BLaER1 treated with 17β-estradiol and CSF1 and Interleukin-3, amounts not matched to agents 10 nM and 100 nM (cell line): ENCODE results near the gene ATP1B1.

Experiments used
- H3K27ac ChIP-seq, 11 experiments: shearing (Covaris generic); formaldehyde crosslinking; 2 replicates each; pipeline ENCODE4 v1.8.1; 2022
- H3K27me3 ChIP-seq, 11 experiments: shearing (Covaris generic); formaldehyde crosslinking; 2 replicates each; pipeline ENCODE4 v1.8.1; 2022
- H3K36me3 ChIP-seq, 11 experiments: shearing (Covaris generic); formaldehyde crosslinking; 2 replicates each; pipeline ENCODE4 v1.8.1; 2022
- H3K4me1 ChIP-seq, 10 experiments: shearing (Covaris generic); formaldehyde crosslinking; 2 replicates each; pipeline ENCODE4 v1.8.1; 2022
- H3K4me2 ChIP-seq, 11 experiments: shearing (Covaris generic); formaldehyde crosslinking; 2 replicates each; pipeline ENCODE4 v1.8.1; 2022
- H3K4me3 ChIP-seq, 10 experiments: shearing (Covaris generic); formaldehyde crosslinking; 2 replicates each; pipeline ENCODE4 v1.8.1; 2022
- H3K9ac ChIP-seq, 11 experiments: shearing (Covaris generic); formaldehyde crosslinking; 2 replicates each; pipeline ENCODE4 v1.8.1; 2022
- H3K9me3 ChIP-seq, 11 experiments: shearing (Covaris generic); formaldehyde crosslinking; replicated peaks in 1 of 11; 2 replicates each; pipeline ENCODE4 v1.8.1; 2022
- H4K20me1 ChIP-seq, 11 experiments: shearing (Covaris generic); formaldehyde crosslinking; 2 replicates each; pipeline ENCODE4 v1.8.1; 2022
- Cebpa-rat ChIP-seq, 11 experiments: shearing (Covaris generic); IDR thresholded peaks; 2 replicates each; pipeline ENCODE4 v1.8.1; 2022

The ATP1B1 gene

GRCh38 chr1:169090900-169091311 lies 15.6 kb upstream of the ATP1B1 start:
- Histone ChIP-seq H3K4me3 (no peak overlapping the region), H3K4me1 (peaks cover 0 to 9% (median 6%) of the 10 kb centered on the region in 10 experiments; a peak in 10 of 20 replicates), H3K9ac (no peak overlapping the region), H3K4me2 (no peak overlapping the region), H3K36me3 (no peaks in the 10 kb centered on the region), H3K9me3 (no peaks in the 10 kb centered on the region), H3K27ac (no peak overlapping the region), H4K20me1 (no peaks in the 10 kb centered on the region), H3K27me3 (no peaks in the 10 kb centered on the region)
- no peak for TF ChIP-seq Cebpa-rat (IDR thresholded peaks at IDR 0.05)

- Histone ChIP-seq H3K27me3 (no peaks in the 10 kb centered on the region), H4K20me1 (no peaks in the 10 kb centered on the region), H3K9ac (no peak overlapping the region), H3K4me2 (no peak overlapping the region), H3K27ac (no peak overlapping the region), H3K4me1 (peaks cover 0 to 9% (median 6%) of the 10 kb centered on the region in 10 experiments; a peak in 10 of 20 replicates), H3K9me3 (no peaks in the 10 kb centered on the region), H3K36me3 (no peaks in the 10 kb centered on the region), H3K4me3 (no peak overlapping the region)
- no peak for TF ChIP-seq Cebpa-rat (IDR thresholded peaks at IDR 0.05)
Measured at GRCh38 chr1:169091480-169091941, 15.0 kb upstream of the ATP1B1 start.

- Histone ChIP-seq H3K27me3 (no peaks in the 10 kb centered on the region), H3K4me1 (peaks cover 0 to 9% (median 0%) of the 10 kb centered on the region in 10 experiments; a peak in 8 of 20 replicates), H3K9me3 (no peaks in the 10 kb centered on the region), H3K36me3 (no peaks in the 10 kb centered on the region), H4K20me1 (no peaks in the 10 kb centered on the region), H3K4me3 (no peak overlapping the region), H3K4me2 (no peak overlapping the region), H3K27ac (no peak overlapping the region), H3K9ac (no peak overlapping the region)
- no peak for TF ChIP-seq Cebpa-rat (IDR thresholded peaks at IDR 0.05)
Measured at GRCh38 chr1:169092399-169092798, 14.1 kb upstream of the ATP1B1 start.

GRCh38 chr1:169094897-169095569 lies 11.5 kb upstream of the ATP1B1 start:
- no peaks in the 10 kb centered on the region for H3K27me3 ChIP-seq
- H3K9me3 ChIP-seq, result no peaks in the 10 kb centered on the region
- TF ChIP-seq Cebpa-rat (IDR thresholded peaks at IDR 0.05), result no peak
- H3K9ac ChIP-seq, result no peak overlapping the region
- H3K4me3 ChIP-seq, result no peak overlapping the region
- H4K20me1 ChIP-seq, result no peaks in the 10 kb centered on the region
- H3K36me3 ChIP-seq, result no peaks in the 10 kb centered on the region
- peak overlapping the region in 5 of 11 experiments; percentile 18 to 28 (median 20); a peak in 5 of 22 replicates for H3K4me2 ChIP-seq
- peaks cover 0 to 24% (median 6%) of the 10 kb centered on the region in 10 experiments; a peak in 10 of 20 replicates for H3K4me1 ChIP-seq
- no peak overlapping the region for H3K27ac ChIP-seq

- no peak overlapping the region for H3K4me3 ChIP-seq
- H3K4me1 ChIP-seq, result peaks cover 0 to 24% (median 6%) of the 10 kb centered on the region in 10 experiments; a peak in 10 of 20 replicates
- H3K4me2 ChIP-seq, result peak overlapping the region in 5 of 11 experiments; percentile 1 to 55 (median 30); a peak in 6 of 22 replicates
- no peak for TF ChIP-seq Cebpa-rat (IDR thresholded peaks at IDR 0.05)
- no peaks in the 10 kb centered on the region for H3K36me3 ChIP-seq
- no peaks in the 10 kb centered on the region for H3K9me3 ChIP-seq
- no peaks in the 10 kb centered on the region; a peak in 1 of 22 replicates for H3K27me3 ChIP-seq
- H3K9ac ChIP-seq, result no peak overlapping the region
- H4K20me1 ChIP-seq, result no peaks in the 10 kb centered on the region
- peak overlapping the region in 2 of 11 experiments; percentile 25 to 34; a peak in 1 of 22 replicates for H3K27ac ChIP-seq
Measured at GRCh38 chr1:169098380-169098779, 8.1 kb upstream of the ATP1B1 start.

GRCh38 chr1:169099561-169099960 lies 6.9 kb upstream of the ATP1B1 start:
- no peak for TF ChIP-seq Cebpa-rat (IDR thresholded peaks at IDR 0.05)
- peaks cover 0 to 24% (median 6%) of the 10 kb centered on the region in 10 experiments; a peak in 10 of 20 replicates for H3K4me1 ChIP-seq
- H3K36me3 ChIP-seq, result no peaks in the 10 kb centered on the region
- no peaks in the 10 kb centered on the region for H3K9me3 ChIP-seq
- H3K27ac ChIP-seq, result no peak overlapping the region
- H3K4me3 ChIP-seq, result no peak overlapping the region
- H3K27me3 ChIP-seq, result peaks cover 0 to 9% (median 0%) of the 10 kb centered on the region in 11 experiments; a peak in 8 of 22 replicates
- no peaks in the 10 kb centered on the region for H4K20me1 ChIP-seq
- no peak overlapping the region for H3K4me2 ChIP-seq
- H3K9ac ChIP-seq, result no peak overlapping the region

- Histone ChIP-seq H3K36me3 (no peaks in the 10 kb centered on the region), H3K4me1 (peaks cover 2 to 22% (median 9%) of the 10 kb centered on the region in 10 experiments; a peak in 18 of 20 replicates), H3K9ac (no peak overlapping the region), H3K9me3 (no peaks in the 10 kb centered on the region), H3K27me3 (peaks cover 0 to 16% (median 4%) of the 10 kb centered on the region in 11 experiments; a peak in 18 of 22 replicates), H3K4me2 (no peak overlapping the region), H4K20me1 (peaks cover 0 to 5% (median 0%) of the 10 kb centered on the region in 11 experiments; a peak in 2 of 22 replicates), H3K4me3 (no peak overlapping the region), H3K27ac (no peak overlapping the region)
- TF ChIP-seq Cebpa-rat (IDR thresholded peaks at IDR 0.05), result no peak
Measured at GRCh38 chr1:169100208-169100607, 6.3 kb upstream of the ATP1B1 start.

- H3K27ac ChIP-seq, result no peak overlapping the region
- H3K9me3 ChIP-seq, result no peaks in the 10 kb centered on the region
- no peak for TF ChIP-seq Cebpa-rat (IDR thresholded peaks at IDR 0.05)
- no peak overlapping the region for H3K4me3 ChIP-seq
- peaks cover 6 to 21% (median 12%) of the 10 kb centered on the region in 10 experiments; a peak in 18 of 20 replicates for H3K4me1 ChIP-seq
- H4K20me1 ChIP-seq, result peaks cover 0 to 7% (median 0%) of the 10 kb centered on the region in 11 experiments; a peak in 2 of 22 replicates
- H3K4me2 ChIP-seq, result no peak overlapping the region
- H3K27me3 ChIP-seq, result peaks cover 0 to 20% (median 8%) of the 10 kb centered on the region in 11 experiments; a peak in 18 of 22 replicates
- H3K9ac ChIP-seq, result no peak overlapping the region
- H3K36me3 ChIP-seq, result no peaks in the 10 kb centered on the region
Measured at GRCh38 chr1:169100651-169101088, 5.8 kb upstream of the ATP1B1 start.

GRCh38 chr1:169102567-169102966 lies 3.9 kb upstream of the ATP1B1 start:
- H3K4me3 ChIP-seq, result no peak overlapping the region
- H3K9me3 ChIP-seq, result no peaks in the 10 kb centered on the region
- no peak for TF ChIP-seq Cebpa-rat (IDR thresholded peaks at IDR 0.05)
- H3K4me2 ChIP-seq, result peak overlapping the region in 1 of 11 experiments; percentile 1; a peak in 2 of 22 replicates
- H3K4me1 ChIP-seq, result peaks cover 12 to 25% (median 18%) of the 10 kb centered on the region in 10 experiments; a peak in 19 of 20 replicates
- H3K36me3 ChIP-seq, result no peaks in the 10 kb centered on the region
- no peak overlapping the region for H3K27ac ChIP-seq
- peaks cover 8 to 31% (median 20%) of the 10 kb centered on the region in 11 experiments; a peak in 20 of 22 replicates for H3K27me3 ChIP-seq
- H3K9ac ChIP-seq, result no peak overlapping the region
- peaks cover 0 to 7% (median 0%) of the 10 kb centered on the region in 11 experiments; a peak in 2 of 22 replicates for H4K20me1 ChIP-seq
